Mesothelial cell of epicardium (in vitro differentiated cells): Measurements from ENCODE around the gene VENTX. TPM values are rescaled to one million over a fixed set of nuclear protein-coding genes. Genes with fewer than 3 reads are reported as not detected.
A peak's percentile ranks its signal among the peaks of the same experiment; 100 is the strongest.

Experiments
- DNase-seq, 2 experiments: peaks; one replicate each; pipeline ENCODE4 v3.0.0; 2021; ENCODE audit warnings: low spot score in 2 of 2; ENCODE audit not compliant: unreplicated experiment in 2 of 2
- H3K27ac Mint-ChIP-seq: 2 replicates; pipeline ENCODE4 v1.8.0; 2021; ENCODE audit warnings: mixed read lengths
- H3K27me3 Mint-ChIP-seq: 2 replicates; pipeline ENCODE4 v1.8.0; 2021; ENCODE audit warnings: low read depth, mixed read lengths
- H3K36me3 Mint-ChIP-seq: 2 replicates; pipeline ENCODE4 v1.8.0; 2021; ENCODE audit warnings: mixed read lengths
- H3K4me1 Mint-ChIP-seq: 2 replicates; pipeline ENCODE4 v1.8.0; 2021; ENCODE audit warnings: mixed read lengths
- H3K4me3 Mint-ChIP-seq: 2 replicates; pipeline ENCODE4 v1.8.0; 2021; ENCODE audit warnings: mild to moderate bottlenecking, moderate library complexity, mixed read lengths
- H3K9me3 Mint-ChIP-seq: 2 replicates; pipeline ENCODE4 v1.8.0; 2021; ENCODE audit warnings: mixed read lengths
- CTCF ChIP-seq: fragments of 200-600 bp; sonication (generic); IDR thresholded peaks from one replicate; pipeline ENCODE4 v1.5.0; 2021; ENCODE audit warnings: antibody characterized with exemption; ENCODE audit not compliant: unreplicated experiment
- total RNA-seq: library from RNA; stranded (reverse); gene quantifications from 3 replicates; pipeline ENCODE4 v1.2.1, GENCODE V29; 2021

The VENTX gene
- total RNA-seq, 1 donor from 2014 or later, result 0.09 TPM

DNA sequence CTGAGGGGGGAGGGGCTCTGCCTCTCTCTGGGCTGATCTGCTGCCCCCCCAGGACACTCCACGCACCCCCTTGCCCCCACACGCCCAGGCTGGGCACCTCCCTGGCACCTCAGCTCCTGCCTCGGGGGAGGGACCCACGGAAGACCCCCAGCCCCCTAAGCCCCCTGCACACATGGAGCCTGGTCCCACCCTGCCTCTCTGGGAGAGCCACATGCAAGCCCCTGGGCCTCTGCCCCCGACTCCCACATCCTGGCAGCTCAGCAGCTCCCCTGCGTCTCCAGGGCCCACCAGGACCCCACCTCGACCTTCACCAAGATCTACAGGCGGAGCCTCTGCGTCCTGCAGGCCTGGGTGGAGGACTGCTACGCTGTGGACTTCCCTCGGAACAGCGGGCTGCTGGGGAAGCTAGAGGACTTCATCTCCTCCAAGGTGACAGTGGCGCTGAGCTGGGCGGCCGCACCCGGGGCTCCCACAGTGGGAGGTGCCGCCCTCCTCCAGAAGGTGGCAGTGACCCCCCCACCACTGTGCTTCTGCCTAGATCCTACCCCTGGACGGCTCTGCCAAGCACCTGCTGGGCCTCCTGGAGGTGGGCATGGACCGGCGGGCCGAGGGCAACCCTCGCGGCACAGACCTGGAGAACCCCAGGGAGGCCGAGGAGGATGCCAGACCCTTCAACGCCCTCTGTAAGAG is 26.4 kb upstream of the VENTX start:
- DNase-seq, result peak in 1 of 2 experiments; percentile 14

DNA sequence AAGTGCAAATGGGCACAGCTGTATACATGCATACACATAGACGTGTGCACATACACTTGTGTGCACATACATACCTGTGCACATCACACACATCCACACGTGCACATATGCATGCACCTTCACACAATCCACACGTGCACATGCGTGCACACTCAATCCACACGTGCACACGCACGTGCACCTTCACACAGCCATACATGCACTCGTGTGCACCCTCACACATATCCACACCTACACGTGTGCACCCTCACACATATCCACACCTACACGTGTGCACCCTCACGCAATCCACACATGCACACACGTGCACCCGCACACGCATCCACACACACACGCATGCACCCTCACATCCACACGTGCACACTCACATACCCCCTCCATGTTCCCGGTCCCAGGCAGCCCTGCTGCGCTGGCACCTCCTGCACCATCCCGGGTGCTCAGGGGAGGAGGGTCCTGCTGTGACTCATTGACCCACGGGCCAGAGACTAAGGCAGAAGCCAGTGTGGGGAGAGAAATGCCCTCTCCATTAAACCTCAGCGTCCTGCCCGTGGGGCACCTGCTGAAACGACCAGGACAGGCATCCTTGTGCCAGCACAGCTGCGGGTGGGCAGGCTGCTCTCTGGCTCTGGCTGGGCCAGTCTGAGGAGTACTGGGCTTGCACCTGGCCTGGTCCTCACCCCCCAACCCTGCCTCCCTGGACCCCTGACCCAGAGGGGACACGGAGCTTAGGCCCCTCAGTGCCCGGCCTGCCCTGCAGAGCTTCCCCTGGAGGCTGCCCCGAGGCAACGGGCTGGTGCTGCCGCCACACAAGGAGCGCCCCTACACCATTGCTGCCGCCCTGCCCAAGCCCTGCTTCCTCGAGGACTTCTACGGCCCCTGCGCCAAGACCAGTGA is 25.4 kb upstream of the VENTX start:
- Mint-ChIP-seq H3K4me3 (no peak overlapping the region), H3K9me3 (no peaks in the 10 kb centered on the region), H3K36me3 (no peaks in the 10 kb centered on the region), H3K27ac (no peak overlapping the region), H3K27me3 (peaks cover 15% of the 10 kb centered on the region), H3K4me1 (no peaks in the 10 kb centered on the region)
- no peak for TF ChIP-seq CTCF
- DNase-seq, result peak in 1 of 2 experiments; percentile 12

More for the DNA sequence above, 26.4 kb upstream of the VENTX start:
- Mint-ChIP-seq H3K27ac (no peak overlapping the region), H3K9me3 (no peaks in the 10 kb centered on the region), H3K4me1 (no peaks in the 10 kb centered on the region), H3K4me3 (no peak overlapping the region), H3K36me3 (no peaks in the 10 kb centered on the region), H3K27me3 (peaks cover 6% of the 10 kb centered on the region)
- TF ChIP-seq CTCF, result no peak

GRCh38 chr10:133212853-133213494 is 24.7 kb upstream of the VENTX start:
- H3K4me1 Mint-ChIP-seq, result no peaks in the 10 kb centered on the region
- H3K27ac Mint-ChIP-seq, result no peak overlapping the region
- no peaks in the 10 kb centered on the region for H3K36me3 Mint-ChIP-seq
- H3K4me3 Mint-ChIP-seq, result no peak overlapping the region
- H3K9me3 Mint-ChIP-seq, result no peaks in the 10 kb centered on the region
- no peak for TF ChIP-seq CTCF
- H3K27me3 Mint-ChIP-seq, result peaks cover 18% of the 10 kb centered on the region
- peak in 1 of 2 experiments; percentile 13 for DNase-seq

GRCh38 chr10:133213641-133214467 is 23.8 kb upstream of the VENTX start:
- no peaks in the 10 kb centered on the region for H3K4me1 Mint-ChIP-seq
- no peaks in the 10 kb centered on the region for H3K9me3 Mint-ChIP-seq
- H3K27ac Mint-ChIP-seq, result no peak overlapping the region
- no peak overlapping the region for H3K4me3 Mint-ChIP-seq
- TF ChIP-seq CTCF, result no peak
- DNase-seq, result peak in 1 of 2 experiments; percentile 13
- peaks cover 25% of the 10 kb centered on the region for H3K27me3 Mint-ChIP-seq
- no peaks in the 10 kb centered on the region for H3K36me3 Mint-ChIP-seq
